Right lobe of liver (tissue), 4 donors: ENCODE measurements around the gene PAK2.

Experiments used
- POLR2A ChIP-seq: fragments of 450-650 bp; IDR thresholded peaks from one replicate; pipeline ENCODE4 v1.6.1; 2017; ENCODE audit warnings: antibody characterized with exemption, mild to moderate bottlenecking
- TF ChIP-seq, protein P1 (sequence below), 4 donors: fragments of 200-600 bp in 3 of 4; fragments of 450-650 bp in 1 of 4; IDR thresholded peaks; one replicate each; pipeline versions ENCODE4 v1.5.1 to v1.8.0; 2016 to 2022; ENCODE audit warnings: antibody characterized with exemption in 4 of 4, mild to moderate bottlenecking in 2 of 4
- donor health status: DM: no; HTN: no; CAD: no.
- donor health status: DM: no; HTN: no; CAD: no.
- donor health status: DM: no; HTN: yes; CAD: no.

DNA sequence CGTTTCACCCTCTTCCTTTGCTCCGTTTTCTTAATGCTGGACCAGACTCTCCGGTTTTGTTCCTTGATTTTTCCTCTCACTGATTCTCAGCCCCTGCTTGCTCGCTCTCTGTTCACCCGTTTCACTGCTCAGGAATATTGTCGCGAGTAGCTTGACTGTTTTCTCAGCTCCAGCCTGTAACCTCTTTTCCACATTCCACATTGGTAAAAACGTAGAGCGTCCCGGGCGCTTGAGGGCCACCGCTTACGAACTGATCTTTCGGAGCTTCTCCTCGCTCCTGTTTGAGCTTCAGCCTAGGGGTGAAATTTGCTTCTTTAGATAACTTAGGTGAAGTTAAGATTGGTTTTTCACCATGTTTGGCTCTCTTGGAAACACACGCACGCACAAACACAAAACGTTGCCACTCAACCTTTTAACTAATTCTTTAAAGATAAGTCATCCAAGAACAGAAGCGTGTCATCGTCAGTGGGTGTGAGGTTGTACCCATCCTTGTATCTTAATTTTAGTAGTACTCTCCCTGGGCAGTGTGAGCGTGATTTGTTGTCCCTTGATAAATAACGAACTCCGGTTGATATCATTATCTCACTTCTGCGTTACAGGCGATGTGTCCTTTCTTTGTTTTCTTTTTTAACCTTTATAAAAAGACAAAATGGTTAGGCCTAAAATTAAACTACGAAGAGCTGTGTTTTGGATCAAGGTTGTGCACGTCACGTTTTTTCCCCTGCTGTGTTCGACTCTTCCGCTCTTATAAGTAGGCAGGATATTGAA, 1.0 kb downstream of the PAK2 start:
- no peak for TF ChIP-seq POLR2A
- TF ChIP-seq, protein P1, sequence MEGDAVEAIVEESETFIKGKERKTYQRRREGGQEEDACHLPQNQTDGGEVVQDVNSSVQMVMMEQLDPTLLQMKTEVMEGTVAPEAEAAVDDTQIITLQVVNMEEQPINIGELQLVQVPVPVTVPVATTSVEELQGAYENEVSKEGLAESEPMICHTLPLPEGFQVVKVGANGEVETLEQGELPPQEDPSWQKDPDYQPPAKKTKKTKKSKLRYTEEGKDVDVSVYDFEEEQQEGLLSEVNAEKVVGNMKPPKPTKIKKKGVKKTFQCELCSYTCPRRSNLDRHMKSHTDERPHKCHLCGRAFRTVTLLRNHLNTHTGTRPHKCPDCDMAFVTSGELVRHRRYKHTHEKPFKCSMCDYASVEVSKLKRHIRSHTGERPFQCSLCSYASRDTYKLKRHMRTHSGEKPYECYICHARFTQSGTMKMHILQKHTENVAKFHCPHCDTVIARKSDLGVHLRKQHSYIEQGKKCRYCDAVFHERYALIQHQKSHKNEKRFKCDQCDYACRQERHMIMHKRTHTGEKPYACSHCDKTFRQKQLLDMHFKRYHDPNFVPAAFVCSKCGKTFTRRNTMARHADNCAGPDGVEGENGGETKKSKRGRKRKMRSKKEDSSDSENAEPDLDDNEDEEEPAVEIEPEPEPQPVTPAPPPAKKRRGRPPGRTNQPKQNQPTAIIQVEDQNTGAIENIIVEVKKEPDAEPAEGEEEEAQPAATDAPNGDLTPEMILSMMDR (IDR thresholded peaks at IDR 0.05), result no peak
